Measurements from ENCODE around the gene SYT1. TPM values are rescaled to one million over a fixed set of nuclear protein-coding genes. Genes with fewer than 3 reads are reported as not detected.

SYT1 gene
- polyA plus RNA-seq, 3 donors = 0.72 TPM; not detected in 2

GRCh38 chr12:78866518-78866917 is 1.9 kb downstream of the SYT1 start:
- Mint-ChIP-seq H3K27ac (no peak overlapping the region), H3K4me3 (no peak overlapping the region), H3K27me3 (ENCODE audit: low read depth in 3 of 3) (peaks cover 36 to 40% (median 37%) of the 10 kb centered on the region in 3 donors), H3K4me1 (peaks cover 3% of the 10 kb centered on the region), H3K36me3 (no peaks in the 10 kb centered on the region), H3K9me3 (peaks cover 0 to 15% (median 13%) of the 10 kb centered on the region in 7 donors)
- Histone ChIP-seq H3K9ac (ENCODE audit: insufficient read depth, low read length, poor library complexity, severe bottlenecking) (no peak overlapping the region), H3K27me3 (ENCODE audit: control insufficient read depth in 2 of 2, insufficient read depth in 2 of 2, low read length in 2 of 2) (peaks cover 23 to 52% of the 10 kb centered on the region in 2 donors), H3K36me3 (replicated peaks in 1 of 2; ENCODE audit: control insufficient read depth in 1 of 2, insufficient read depth in 2 of 2, low read length in 2 of 2) (no peaks in the 10 kb centered on the region), H3K4me2 (replicated peaks; ENCODE audit: extremely low read depth, low read length, poor library complexity, severe bottlenecking) (no peak overlapping the region), H3K27ac (ENCODE audit: low read depth in 1 of 2, low read length in 2 of 2) (no peak overlapping the region), H3K79me2 (ENCODE audit: insufficient read depth, low read length) (no peaks in the 10 kb centered on the region), H3K9me3 (replicated peaks in 1 of 2; ENCODE audit: control insufficient read depth in 1 of 2, insufficient read depth in 1 of 2, low read length in 2 of 2) (peaks cover 0 to 20% of the 10 kb centered on the region in 2 donors), H3K4me3 (replicated peaks in 1 of 3; ENCODE audit: low read depth in 2 of 3, low read length in 3 of 3) (no peak overlapping the region), H4K20me1 (ENCODE audit: insufficient read depth, low read length) (no peaks in the 10 kb centered on the region), H3K4me1 (ENCODE audit: control insufficient read depth in 1 of 2, insufficient read depth in 2 of 2, low read length in 2 of 2) (no peaks in the 10 kb centered on the region), H2AFZ (ENCODE audit: insufficient read depth, low read depth, low read length, poor library complexity, severe bottlenecking) (no peak overlapping the region)
- DNase-seq = no peak
- intact Hi-C loops (cut with micrococcal nuclease) = no loop called here
- WGBS (ENCODE audit: insufficient coverage) = no CpG with 5 or more reads among the region's 4 CpGs
- TF ChIP-seq, protein P1, sequence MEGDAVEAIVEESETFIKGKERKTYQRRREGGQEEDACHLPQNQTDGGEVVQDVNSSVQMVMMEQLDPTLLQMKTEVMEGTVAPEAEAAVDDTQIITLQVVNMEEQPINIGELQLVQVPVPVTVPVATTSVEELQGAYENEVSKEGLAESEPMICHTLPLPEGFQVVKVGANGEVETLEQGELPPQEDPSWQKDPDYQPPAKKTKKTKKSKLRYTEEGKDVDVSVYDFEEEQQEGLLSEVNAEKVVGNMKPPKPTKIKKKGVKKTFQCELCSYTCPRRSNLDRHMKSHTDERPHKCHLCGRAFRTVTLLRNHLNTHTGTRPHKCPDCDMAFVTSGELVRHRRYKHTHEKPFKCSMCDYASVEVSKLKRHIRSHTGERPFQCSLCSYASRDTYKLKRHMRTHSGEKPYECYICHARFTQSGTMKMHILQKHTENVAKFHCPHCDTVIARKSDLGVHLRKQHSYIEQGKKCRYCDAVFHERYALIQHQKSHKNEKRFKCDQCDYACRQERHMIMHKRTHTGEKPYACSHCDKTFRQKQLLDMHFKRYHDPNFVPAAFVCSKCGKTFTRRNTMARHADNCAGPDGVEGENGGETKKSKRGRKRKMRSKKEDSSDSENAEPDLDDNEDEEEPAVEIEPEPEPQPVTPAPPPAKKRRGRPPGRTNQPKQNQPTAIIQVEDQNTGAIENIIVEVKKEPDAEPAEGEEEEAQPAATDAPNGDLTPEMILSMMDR (IDR thresholded peaks at IDR 0.05) = no peak

- intact Hi-C loops (cut with micrococcal nuclease) = no loop called here
- H3K4me1 ChIP-seq (ENCODE audit: control insufficient read depth in 1 of 2, insufficient read depth in 2 of 2, low read length in 2 of 2) = no peaks in the 10 kb centered on the region
- H3K27me3 ChIP-seq (ENCODE audit: control insufficient read depth in 2 of 2, insufficient read depth in 2 of 2, low read length in 2 of 2) = peaks cover 6 to 15% of the 10 kb centered on the region in 2 donors
- no peaks in the 10 kb centered on the region for H3K79me2 ChIP-seq (ENCODE audit: insufficient read depth, low read length)
- Mint-ChIP-seq H3K27ac (no peak overlapping the region), H3K27me3 (ENCODE audit: low read depth in 3 of 3) (peaks cover 4 to 8% (median 7%) of the 10 kb centered on the region in 3 donors), H3K4me3 (no peak overlapping the region), H3K36me3 (no peaks in the 10 kb centered on the region), H3K4me1 (no peaks in the 10 kb centered on the region), H3K9me3 (no peaks in the 10 kb centered on the region)
- H4K20me1 ChIP-seq (ENCODE audit: insufficient read depth, low read length) = no peaks in the 10 kb centered on the region
- no peaks in the 10 kb centered on the region for H3K36me3 ChIP-seq (replicated peaks in 1 of 2; ENCODE audit: control insufficient read depth in 1 of 2, insufficient read depth in 2 of 2, low read length in 2 of 2)
- H3K27ac ChIP-seq (ENCODE audit: low read depth in 1 of 2, low read length in 2 of 2) = no peak overlapping the region
- H3K4me3 ChIP-seq (replicated peaks in 1 of 3; ENCODE audit: low read depth in 2 of 3, low read length in 3 of 3) = no peak overlapping the region
- no peak for DNase-seq
- no peak overlapping the region for H2AFZ ChIP-seq (ENCODE audit: insufficient read depth, low read depth, low read length, poor library complexity, severe bottlenecking)
- WGBS (ENCODE audit: insufficient coverage) = no CpG with 5 or more reads among the region's 3 CpGs
- TF ChIP-seq, protein P1 (IDR thresholded peaks at IDR 0.05) = no peak
- H3K4me2 ChIP-seq (replicated peaks; ENCODE audit: extremely low read depth, low read length, poor library complexity, severe bottlenecking) = no peak overlapping the region
- H3K9me3 ChIP-seq (replicated peaks in 1 of 2; ENCODE audit: control insufficient read depth in 1 of 2, insufficient read depth in 1 of 2, low read length in 2 of 2) = peaks cover 0 to 2% of the 10 kb centered on the region in 2 donors
- no peak overlapping the region for H3K9ac ChIP-seq (ENCODE audit: insufficient read depth, low read length, poor library complexity, severe bottlenecking)
Measured at GRCh38 chr12:78870539-78870938, 6.0 kb downstream of the SYT1 start.

Data from CD14-positive monocyte (primary cell).